ENCODE data around the gene RAB39A. TPM values are rescaled to one million over a fixed set of nuclear protein-coding genes. Genes with fewer than 3 reads are reported as not detected.
"Not testable (repeated sequence)": the region's sequence is repeated elsewhere in the genome, so short reads cannot be mapped to it uniquely, and the experiment has no call there.

RAB39A gene, protein sequence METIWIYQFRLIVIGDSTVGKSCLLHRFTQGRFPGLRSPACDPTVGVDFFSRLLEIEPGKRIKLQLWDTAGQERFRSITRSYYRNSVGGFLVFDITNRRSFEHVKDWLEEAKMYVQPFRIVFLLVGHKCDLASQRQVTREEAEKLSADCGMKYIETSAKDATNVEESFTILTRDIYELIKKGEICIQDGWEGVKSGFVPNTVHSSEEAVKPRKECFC
- 14.0 and 15.9 TPM in 2 replicates for polyA plus RNA-seq (2014; cell fraction: cytosol; rRNA removed)
- polyA plus RNA-seq (2014; cell fraction: nucleus; rRNA removed): 3.9 and 8.8 TPM in 2 replicates

DNA sequence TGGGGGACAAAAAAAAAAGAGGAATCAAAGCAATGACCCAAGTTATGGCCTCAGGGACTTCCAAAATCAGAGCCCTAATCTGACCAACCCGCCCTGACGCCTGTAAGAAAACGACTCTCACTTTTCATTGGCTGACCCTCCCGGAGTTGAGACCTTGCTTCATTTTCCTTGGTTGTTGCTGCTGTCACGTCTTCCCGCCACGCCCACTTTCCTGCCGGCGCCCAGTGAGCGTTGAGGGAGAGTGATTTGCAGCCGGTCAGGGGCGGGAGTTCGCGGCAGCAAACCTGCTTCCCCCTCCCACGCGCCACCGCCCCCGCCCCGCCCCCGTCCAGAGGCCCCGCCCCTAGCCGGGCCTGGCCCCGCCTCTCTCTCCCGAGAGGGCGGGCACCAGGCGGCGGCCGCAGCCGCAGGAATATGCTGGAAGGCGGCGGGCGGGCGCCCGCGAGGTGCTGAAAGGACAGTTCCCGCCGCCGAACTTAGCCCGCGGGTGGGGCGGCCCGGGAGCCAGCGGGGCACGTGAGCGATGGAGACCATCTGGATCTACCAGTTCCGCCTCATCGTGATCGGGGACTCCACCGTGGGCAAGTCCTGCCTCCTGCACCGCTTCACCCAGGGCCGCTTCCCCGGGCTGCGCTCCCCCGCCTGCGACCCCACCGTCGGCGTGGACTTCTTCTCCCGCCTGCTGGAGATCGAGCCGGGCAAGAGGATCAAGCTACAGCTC, at the start of gene RAB39A:
Gene RAB39A (plus strand): TSS at position 403 of the 721 bp plus-strand sequence. CDS start 121 bp downstream, at position 524.
- peak; percentile 96 for DNase-seq (ENCODE audit: low spot score)

DNA sequence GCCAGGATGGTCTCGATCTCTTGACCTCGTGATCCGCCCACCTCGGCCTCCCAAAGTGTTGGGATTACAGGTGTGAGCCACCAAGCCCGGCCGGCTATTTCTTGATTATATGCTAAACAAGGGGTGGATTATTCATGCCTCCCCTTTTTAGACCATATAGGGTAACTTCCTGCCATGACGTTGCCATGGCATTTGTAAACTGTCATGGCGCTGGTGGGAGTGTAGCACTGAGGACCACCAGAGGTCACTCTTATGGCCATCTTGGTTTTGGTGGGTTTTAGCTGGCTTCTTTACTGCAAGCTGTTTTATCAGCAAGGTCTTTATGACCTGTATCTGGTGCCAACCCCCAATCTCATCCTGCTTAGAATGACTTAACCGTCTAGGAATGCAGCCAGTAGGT, 46.8 kb upstream of the RAB39A start:
- DNase-seq (ENCODE audit: low spot score): not testable (repeated sequence)

DNA sequence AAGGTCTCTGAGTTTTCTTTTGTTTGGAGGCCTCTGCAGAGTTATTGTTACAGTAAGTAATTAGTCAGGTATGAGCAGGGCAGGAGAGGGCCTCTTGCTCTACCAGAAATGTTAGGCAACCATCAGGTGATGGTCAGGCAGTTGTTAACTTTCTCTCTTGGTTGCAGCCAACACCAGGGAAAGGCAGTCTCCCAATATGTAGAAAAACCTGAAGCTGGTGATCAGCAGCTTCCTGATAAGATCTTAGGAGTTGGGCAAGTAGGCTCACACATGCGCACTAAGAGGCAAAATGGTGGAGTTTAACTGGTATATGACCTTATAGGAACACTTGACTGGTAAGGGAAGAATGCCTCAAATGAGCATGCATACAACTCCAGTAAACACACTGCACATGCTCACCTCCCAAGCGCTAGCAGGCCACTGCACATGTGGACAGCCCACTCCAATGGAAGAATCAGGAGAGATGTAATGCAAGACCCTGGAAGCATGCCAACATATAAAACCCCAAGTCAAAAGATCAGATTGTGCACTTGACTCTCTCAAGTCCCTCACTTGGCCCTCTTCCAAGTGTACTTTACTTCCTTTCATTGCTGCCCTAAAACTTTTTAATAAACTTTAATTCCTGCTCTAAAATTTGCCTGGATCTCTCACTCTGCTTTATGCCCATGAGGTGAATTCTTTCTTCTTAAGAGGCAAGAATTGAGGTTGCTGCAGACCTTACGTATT, 46.0 kb upstream of the RAB39A start:
- no peak for DNase-seq (ENCODE audit: low spot score)

DNA sequence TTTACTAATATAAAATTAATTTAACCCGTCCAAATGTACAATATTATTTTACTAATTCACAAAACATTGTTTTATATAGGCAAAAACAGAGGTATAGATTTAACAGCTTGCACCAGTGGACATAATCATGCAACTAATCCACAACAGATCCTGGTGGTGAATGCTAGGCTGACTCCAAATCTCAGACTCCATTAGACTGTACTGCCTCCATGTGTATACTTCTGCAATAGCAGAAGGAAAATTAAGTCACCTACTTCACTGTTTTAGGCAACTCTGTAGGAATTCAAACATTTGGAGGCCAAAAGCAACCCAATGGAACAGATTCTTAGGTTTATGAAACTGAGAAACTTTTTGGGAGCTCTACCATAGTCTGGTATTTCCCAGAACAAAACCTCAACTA, 30.0 kb upstream of the RAB39A start:
- DNase-seq (ENCODE audit: low spot score): no peak

DNA sequence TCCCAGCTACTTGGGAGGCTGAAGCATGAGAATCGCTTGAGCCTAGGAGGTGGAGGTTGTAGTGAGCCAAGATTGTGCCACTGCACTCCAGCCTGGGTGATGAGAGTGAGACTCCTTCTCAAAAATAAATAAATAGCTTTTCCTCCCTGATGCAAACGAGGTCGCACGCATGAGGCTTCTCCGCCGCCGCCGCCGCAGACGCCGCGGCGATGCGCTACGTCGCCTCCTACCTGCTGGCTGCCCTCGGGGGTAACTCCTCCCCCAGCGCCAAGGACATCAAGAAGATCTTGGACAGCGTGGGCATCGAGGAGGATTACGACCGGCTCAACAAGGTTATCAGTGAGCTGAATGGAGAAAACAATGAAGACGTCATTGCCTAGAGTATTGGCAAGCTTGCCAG, 20.0 kb upstream of the RAB39A start:
- DNase-seq (ENCODE audit: low spot score): no peak

DNA sequence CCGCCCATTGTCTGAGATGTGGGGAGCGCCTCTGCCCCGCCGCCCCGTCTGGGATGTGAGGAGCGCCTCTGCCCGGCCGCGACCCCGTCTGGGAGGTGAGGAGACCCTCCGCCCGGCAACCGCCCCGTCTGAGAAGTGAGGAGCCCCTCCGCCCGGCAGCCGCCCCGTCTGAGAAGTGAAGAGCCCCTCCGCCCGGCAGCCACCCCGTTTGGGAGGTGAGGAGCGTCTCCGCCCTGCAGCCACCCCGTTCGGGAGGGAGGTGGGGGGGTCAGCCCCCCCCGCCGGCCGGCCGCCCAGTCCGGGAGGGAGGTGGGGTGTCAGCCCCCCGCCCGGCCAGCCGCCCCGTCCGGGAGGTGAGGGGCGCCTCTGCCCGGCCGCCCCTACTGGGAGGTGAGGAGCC, 15.8 kb upstream of the RAB39A start:
- DNase-seq (ENCODE audit: low spot score): not testable (repeated sequence)

DNA sequence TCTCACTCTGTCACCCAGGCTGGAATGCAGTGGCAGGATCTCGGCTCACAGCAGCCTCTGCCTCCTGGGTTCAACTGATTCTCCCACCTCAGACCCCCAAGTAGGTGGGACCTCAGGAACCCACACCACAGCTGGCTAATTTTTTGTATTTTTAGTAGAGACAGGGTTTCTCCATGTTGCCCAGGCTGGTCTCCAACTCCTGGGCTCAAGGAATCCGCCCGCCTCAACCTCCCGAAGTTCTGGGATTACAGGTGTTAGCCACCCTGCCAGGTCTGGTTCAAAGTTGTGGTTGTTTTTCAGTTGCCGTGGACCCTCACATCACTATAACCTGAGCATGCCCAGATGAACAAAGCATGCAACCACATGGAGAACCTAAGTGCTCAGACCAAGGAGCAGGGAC, 13.0 kb upstream of the RAB39A start:
- no peak for DNase-seq (ENCODE audit: low spot score)

DNA sequence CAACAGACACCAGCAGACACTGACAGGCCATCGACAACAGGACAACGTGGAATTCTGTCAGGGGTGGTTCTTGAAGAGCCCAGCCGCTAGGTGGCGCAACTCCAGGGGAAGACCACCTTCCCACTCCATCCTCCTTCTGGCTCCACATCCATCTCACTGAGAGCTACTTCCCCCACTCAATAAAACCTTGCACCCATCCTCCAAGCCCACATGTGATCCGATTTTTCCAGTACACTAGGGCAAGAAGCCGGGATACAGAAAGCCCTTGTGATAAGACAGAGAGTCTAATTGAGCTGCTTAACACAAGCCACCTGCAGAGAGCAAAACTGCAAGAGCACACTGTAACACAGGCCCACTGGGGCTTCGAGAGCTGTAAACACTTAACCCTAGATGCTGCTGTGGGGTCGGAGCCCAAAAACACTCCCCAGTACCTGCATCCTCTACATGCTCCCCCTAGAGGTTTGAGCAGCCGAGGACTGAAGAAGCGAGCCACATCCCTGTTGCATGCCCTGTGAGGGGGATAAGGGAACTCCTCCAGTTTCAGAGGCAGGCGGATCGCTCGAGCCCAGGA, 11.5 kb upstream of the RAB39A start:
- peak; percentile 62 for DNase-seq (ENCODE audit: low spot score)

DNA sequence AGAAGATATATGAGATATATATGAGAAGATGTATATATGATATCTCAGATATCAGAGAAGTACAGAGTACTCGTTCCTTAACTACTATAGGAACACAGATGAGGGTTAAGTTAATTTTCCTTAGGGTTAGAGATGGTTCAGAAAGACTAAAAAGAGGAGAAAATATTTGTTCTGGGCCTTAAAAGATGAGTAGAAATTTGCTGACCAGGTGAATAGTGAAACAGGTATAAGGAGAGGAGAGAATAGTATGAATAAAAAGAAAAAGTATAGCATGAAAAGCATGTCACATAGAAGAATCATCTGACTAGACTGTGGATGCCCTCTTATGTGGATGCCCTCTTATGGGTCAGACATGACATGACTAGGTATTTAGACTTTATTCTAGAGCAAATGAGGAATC, 6.3 kb upstream of the RAB39A start:
- DNase-seq (ENCODE audit: low spot score): no peak

DNA sequence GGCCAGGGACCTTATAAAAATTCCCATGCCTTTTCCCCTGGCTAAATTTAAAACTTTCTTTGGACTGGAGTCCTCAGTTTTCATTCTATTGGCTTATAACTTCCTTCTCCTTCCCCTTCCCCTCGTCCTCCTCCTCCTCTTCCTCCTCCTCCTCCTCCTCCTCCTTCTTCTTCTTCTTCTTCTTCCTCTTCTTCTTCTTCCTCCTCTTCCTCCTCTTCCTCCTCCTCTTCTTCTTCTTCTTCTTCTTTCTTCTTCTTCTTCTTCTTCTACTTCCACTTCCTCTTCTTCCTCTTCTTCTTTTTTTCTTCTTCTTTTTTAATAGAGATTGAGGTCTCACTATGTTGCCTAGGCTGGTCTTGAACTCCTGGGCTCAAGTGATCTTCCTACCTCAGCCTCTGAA, 4.7 kb upstream of the RAB39A start:
- not testable (repeated sequence) for DNase-seq (ENCODE audit: low spot score)

DNA sequence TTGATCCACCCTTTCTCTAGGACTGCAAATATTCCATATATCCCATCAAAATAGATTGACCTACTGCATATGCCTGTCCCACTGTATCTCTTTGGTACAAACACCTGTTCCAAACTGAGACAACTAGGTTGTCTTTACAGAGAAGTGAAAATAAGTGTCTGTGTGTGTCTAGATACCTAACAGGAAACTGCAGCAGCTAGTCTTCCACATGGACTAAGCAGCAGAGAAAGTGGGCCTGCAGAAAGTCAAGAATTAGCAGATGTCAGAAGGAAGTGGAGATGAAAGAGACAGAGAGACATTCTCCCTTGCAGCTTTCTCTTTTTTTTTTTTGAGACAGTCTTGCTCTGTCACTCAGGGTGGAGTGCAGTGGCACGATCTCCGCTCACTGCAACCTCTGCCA, 3.9 kb upstream of the RAB39A start:
- no peak for DNase-seq (ENCODE audit: low spot score)

DNA sequence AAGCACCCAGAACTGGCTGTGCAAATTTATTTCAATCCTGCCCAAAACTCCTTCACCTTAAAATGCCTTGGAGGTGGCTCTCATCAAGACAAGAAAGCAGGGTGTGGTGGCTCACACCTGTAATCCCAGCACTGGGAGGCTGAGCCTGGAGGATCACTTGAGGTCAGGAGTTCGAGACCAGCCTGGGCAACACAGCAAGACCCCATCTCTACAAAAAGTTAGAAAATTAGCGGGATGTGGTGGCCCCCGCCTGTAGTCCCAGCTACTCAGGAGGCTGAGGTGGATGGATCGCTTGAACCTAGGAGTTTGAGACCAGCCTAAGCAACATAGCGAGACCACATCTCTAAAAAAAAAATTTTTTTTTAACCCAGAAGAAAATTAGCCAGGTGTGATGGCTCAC, 689 bp upstream of the RAB39A start:
- DNase-seq (ENCODE audit: low spot score): no peak

DNA sequence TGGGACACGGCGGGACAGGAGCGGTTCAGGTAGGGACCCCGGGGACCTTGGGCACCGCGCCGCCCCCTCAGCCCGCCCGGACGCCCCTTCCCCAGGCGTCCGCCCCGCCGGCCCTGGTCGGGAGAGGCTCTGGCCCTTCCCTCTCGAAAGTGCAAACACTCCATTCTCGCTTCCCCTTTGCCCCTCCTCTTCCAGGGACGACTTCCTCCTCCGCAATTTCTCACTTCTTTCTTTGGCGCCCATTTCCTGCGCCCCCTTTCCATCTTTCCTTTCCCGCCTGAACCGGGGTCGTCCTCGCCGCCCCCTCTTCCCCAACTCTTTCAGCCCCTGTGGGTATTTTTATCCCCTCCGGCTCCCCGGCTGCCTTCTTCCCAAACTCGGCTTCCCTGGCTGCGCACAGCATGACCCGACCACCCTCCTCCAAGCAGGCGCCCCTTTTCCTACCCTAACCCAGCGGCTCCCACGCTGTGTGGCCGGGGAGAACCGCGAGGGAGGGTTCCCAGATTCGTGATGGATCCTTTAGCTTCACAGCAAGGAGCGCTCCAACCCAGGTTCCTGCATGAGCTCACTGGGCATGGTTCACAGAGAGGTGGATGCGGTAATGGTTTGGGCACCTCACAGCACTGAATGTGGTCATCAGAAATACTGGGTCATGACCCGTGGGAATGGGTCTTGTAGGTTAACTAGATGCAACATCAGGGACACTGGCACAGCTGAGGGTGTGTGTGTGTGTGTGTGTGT, 689 bp downstream of the RAB39A start:
- peak; percentile 62 for DNase-seq (ENCODE audit: low spot score)

DNA sequence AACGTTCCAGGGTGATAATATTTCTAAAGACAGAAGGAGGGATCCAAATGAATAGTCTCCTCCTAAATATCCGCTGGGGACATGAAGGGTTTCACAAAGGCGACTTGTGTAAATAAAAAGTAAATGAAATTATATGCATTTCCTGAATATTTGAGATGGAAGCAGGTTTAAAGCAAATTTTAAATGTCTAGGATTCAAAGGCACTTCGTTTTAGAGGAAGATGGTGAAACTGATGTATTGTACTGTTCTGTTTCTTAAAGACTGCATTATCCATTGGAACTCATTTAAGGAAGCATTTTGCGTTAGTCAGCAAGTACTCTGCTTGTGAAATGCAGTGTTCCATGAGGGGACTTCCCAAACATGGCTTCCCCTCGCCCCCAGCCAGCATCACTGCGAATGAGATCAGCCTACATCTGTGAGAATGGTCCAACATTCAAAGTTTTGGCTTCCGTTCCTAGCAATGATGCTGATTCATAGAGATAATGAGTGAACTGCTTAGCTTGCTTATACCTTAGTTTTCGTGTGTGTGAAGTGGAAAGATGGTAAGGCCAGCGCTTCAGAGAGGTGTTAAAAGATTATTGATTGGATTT, 1.5 kb downstream of the RAB39A start:
- DNase-seq (ENCODE audit: low spot score): no peak

DNA sequence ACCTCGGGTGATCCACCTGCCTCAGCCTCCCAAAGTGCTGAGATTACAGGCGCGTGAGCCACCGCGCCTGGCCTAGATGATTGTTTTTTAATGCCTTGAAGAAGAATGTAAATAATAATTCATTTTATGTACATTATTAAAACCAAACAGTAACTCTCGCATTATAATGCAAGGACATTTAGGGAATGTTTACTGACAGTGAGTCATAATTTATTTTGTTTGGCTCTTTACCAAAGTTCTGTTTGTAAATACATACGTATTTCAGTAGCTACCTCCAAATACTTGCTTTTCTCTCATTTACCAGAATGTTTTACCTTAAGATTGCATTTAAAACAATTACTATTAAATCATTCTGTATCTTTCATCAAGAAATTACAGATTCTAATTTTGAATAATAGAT, 3.0 kb downstream of the RAB39A start:
- DNase-seq (ENCODE audit: low spot score): no peak

DNA sequence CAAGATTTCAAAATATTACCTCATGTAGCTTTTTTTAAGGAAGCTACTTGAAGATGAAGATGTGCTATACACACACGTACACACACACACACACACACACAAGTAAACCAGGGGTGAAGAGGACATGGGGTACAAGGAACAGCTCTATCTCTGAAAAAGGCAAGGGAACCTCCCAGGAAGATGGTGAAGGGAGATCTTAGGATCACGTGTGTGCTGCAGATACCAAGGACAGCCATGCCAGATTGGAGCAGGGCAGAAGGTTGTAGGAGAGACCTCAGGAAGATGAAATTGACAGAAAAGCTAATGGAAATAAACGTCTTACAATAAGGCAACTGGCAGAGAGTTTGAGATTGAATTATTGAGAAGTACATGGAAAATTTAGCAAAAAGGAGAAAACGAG, 19.7 kb downstream of the RAB39A start:
- DNase-seq (ENCODE audit: low spot score): no peak

DNA sequence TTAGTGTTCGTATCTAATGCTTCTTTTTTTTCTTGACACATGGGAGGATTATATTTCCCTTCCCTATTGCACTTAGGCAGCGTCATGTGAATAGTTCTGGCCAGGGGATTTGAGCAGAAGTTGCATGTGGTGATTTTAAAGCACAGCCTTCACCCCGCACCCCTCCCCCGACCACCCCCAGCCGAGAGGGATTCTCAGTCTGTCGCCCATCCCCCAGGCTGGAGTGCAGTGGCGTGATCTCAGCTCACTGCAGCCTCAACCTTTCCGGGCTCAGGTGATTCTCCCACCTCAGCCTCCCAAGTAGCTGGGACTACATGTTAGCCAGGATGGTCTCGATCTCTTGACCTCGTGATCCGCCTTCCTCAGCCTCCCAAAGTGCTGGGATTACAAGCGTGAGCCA, 20.1 kb downstream of the RAB39A start:
- not testable (repeated sequence) for DNase-seq (ENCODE audit: low spot score)

DNA sequence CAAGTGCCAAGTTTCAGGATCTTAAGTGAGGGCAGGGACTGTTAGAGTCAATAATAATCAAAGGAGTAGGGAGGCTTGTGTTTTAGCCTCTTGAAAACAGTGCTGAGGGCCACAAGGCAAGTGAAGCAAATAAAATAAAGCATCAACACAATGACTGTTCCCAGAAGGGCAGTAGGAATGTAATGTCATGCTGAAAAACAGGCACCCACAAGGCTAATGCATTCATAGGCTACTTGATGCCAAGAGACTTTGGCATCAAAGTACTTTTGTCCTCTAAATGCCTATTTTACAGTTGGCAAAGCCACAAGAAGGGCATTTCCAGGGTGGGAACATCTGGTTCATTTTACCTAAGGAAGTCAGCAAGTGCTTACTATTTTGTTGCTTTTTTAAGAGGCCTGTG, 22.9 kb downstream of the RAB39A start:
- no peak for DNase-seq (ENCODE audit: low spot score)

DNA sequence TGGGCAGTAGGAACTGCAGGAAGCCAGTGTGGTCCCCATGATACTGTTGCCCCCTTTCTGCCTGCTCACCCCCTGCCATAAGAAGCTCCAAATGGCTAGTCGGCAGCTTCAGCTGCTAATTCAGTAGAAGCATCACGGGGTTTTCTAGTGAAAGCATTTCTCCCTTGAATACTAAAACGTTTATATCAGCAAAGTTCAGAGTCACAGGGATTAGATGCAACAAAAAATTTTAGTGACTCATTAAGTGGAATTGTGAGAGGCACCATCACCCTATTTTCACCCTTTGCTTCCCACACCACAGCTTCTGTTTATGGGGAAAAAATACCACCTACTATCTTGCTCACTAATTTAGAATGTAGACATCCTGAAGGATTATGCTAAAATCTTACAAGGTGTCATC, 25.2 kb downstream of the RAB39A start:
- no peak for DNase-seq (ENCODE audit: low spot score)

DNA sequence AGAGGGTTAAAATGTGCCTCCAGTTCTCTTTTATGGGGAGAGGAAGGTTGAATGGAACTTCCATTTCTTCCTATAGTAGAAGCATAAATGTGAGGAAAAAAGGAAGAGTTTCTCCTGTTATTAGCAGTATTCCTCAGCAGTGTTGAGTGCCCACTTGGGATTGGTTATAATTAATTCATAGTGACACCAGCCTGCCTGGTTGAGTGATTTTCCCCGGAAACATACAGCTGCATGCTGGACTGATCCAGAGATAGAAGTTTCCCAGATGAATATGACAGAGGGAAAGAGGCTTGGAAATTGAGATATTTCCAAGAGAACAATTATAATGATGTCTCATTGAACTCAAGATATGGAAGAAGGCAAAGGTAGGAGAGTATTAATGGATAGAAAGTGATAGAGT, 28.3 kb downstream of the RAB39A start:
- peak; percentile 50 for DNase-seq (ENCODE audit: low spot score)

DNA sequence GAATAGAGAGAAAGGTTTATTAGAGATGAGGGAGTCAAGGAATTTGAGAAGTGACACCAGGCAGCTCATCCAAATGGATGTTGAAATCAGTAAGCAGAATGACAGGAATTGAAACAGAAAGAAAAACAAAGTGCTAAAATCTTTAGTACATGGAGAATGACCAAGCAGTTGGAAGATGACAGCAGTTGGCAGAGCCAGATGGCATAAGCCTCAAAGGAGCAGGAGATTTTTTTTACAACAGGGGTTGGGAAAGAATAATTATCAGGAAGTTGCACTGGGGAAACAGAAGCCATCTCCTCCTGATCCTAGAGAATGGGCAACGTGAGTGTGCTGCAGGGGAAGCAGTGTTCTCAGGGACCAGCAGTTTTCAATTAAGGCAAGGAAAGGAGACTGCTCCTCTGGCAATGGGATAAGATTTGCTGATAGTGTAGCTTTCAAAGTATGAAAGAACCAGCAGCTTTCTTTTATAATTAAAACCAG, 28.9 kb downstream of the RAB39A start:
- DNase-seq (ENCODE audit: low spot score): peak; percentile 92
